ENCODE results near the gene VIP.
"Not testable (repeated sequence)": the region's sequence is repeated elsewhere in the genome, so short reads cannot be mapped to it uniquely, and the experiment has no call there.

Gene VIP

DNA sequence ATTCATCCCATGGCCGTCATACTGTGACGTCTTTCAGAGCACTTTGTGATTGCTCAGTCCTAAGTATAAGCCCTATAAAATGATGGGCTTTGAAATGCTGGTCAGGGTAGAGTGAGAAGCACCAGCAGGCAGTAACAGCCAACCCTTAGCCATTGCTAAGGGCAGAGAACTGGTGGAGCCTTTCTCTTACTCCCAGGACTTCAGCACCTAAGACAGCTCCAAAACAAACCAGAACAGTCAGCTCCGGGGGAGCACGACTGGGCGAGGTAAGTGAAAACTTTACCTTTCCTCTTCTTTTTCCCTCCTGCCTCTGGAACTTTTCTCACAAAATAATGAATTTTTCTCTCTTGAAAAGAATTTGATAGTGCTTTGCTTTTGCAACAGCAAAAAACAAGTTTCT lies at the start of gene VIP:
TSS of gene VIP (plus strand) at position 104 of the 400 bp plus-strand sequence. CDS start 1,381 bp downstream, outside the sequence.
- peak in 1 of 2 donors; percentile 27 for ATAC-seq

- ATAC-seq = no peak
These were observed 49.3 kb upstream of the VIP start for GRCh38 chr6:152701081-152701862.

DNA sequence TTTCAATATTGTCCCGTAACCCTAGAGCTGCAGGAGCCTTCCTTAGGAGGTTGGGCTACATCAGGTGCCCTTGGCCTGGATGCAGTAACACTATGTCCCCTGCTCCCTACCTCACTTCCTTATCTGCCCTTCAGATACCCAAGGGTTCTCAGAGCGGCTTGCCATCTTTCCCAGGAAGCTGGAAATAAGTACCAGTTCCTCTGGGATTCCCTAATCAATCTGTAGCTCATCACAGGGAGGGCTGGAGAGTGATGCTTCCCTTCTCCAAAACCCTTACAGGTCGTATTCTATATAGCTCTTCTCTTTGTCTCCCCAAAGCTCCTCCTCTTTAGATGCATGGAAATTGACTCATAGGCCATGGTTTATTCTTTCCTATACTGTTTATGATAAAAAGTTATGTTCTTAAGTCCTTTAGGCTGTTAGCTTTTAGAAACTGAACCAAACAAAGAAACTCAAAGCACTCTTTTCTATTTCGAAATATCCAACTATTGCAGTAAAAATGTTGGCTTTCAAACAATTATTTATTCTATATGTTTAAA lies 48.7 kb upstream of the VIP start:
- ATAC-seq = no peak

DNA sequence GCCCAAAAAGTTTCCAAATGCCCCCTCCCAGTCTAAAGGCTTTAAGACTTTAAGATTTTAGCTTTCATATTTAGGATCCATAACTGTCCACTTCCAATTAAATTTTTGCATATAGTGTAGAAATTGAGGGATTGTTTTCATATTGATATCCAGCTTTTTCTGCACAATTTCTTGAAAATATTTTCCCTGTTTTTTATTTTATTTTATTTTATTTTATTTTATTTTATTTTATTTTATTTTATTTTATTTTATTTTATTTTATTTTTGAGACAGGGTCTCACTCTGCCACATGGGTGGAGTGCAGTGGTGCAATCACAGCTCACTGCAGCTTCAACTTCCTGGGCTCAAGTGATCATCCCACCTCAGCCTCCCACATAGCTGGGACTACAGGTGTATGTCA lies 46.8 kb upstream of the VIP start:
- not testable (repeated sequence) for ATAC-seq

- no peak for ATAC-seq
These were observed 45.3 kb upstream of the VIP start for GRCh38 chr6:152705327-152705726.

GRCh38 chr6:152716322-152716721 lies 34.3 kb upstream of the VIP start:
- no peak for ATAC-seq

GRCh38 chr6:152720974-152721373 lies 29.6 kb upstream of the VIP start:
- no peak for ATAC-seq

GRCh38 chr6:152721956-152722355 lies 28.6 kb upstream of the VIP start:
- ATAC-seq = no peak

- ATAC-seq = no peak
These were observed 27.2 kb upstream of the VIP start for GRCh38 chr6:152723398-152723797.

DNA sequence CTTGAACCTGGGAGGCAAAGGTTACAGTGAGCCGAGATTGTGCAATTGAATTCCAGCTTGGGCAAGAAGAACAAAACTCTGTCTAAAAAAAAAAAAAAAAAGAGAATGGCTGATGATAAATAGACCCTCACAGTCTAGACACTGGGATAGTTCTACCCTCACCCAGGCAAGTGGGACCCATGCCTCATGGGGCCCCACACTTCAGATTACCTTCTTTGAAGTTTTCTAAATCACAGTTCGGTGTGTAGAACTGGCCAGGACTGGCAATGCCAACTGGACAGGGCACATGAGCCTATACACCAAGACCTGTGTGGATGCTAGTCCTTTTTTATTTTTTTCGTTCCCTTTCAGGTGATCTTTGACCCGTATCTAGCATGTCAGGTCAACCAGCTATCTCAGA lies 24.3 kb upstream of the VIP start:
- ATAC-seq = no peak

- ATAC-seq = no peak
These were observed 23.1 kb upstream of the VIP start for GRCh38 chr6:152727507-152727906.

DNA sequence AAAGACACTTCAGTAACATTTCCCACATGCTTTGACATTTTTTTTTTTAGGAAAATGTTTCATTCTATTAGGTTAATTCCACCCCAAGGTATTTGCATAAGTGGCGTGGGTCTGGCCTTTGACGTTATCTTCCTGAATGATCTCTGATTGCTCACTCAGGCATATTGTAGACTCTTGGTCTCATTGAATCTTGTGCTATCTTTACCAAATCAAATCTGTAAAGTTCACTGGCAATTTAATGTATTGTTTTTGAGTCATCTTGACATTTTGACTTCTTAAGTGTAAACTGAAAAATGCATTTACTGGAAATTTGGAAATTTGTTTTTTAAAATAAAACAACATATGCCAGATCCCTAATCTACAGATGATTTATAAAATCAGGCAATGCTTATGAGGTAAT lies 16.0 kb upstream of the VIP start:
- ATAC-seq = no peak

- ATAC-seq = no peak
These were observed 13.8 kb upstream of the VIP start for GRCh38 chr6:152736687-152737273.

- no peak for ATAC-seq
These were observed 5.0 kb upstream of the VIP start for GRCh38 chr6:152745509-152746171.

DNA sequence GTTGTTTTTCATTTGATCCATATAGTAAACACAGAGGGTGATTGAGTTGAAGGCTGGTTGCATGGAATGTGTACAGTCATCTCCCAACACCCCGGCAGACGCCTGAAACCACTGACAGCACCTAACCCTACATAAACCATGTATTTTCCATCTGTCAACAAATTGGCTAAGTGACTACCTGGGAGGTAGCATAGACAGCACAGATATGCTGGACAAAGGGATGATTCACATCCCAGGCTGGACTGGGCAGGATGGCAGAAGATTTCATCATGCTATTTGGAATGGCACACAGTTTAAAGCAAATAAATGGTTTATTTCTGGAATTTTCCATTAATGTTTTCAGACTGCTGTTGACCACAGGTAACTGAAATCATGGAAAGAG lies 4.4 kb upstream of the VIP start:
- no peak for ATAC-seq

DNA sequence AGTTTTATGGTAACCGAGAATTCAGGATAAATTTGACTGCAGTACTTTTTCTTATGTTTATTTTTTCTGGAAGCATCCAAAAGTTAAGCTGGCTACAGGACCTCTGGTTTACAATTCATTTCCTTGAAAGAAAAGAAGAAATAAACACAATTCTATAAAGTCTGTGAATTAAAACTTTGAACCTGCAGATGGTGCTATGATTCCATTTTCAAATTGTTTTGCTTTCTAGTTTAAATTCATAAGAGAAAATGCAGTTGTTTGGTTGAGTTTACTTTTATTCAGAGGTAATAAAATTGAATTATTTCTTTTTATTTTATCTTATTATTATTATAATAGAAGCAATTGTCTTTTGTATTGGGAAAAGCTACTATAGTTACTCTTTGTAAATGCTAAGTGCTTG lies 1.8 kb upstream of the VIP start:
- no peak for ATAC-seq

DNA sequence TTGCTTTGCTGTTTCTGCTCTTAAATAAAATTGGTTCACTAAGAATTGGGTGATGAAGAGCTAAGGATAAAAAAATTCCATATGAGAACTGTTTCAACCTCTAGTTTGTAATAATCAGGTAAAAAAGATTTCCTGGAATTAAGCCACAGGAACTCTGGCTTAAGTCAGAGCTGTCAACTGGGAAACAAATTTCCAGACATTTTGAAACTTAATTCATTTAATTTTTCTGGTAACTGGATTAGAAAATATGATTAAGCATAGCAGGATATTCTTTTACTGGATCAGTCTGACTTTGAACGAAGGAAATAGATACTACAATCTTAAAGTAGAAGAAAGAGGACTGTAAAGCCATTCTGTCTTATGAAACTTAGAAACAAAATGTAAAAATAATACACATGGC lies 1.3 kb upstream of the VIP start:
- no peak for ATAC-seq

DNA sequence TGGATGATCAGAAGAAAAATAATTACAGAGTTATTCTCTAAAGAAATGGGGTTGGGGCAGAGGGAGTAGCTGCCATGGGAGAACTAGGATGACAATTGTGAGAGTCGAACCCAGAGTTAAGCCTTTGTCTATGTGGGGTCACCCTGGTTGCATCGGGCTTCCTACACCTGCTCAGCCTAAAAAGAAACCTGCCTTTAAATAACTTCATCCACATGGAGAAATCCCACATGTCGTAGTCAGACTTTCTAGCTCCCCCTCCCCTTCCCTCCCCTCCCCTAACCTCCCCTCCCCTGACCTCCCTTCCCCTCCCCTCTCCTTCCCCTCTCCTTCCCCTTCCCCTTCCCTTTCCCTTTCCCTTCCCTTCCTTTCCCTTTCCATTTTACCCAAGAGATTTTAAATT lies 14.7 kb downstream of the VIP start:
- ATAC-seq = no peak

DNA sequence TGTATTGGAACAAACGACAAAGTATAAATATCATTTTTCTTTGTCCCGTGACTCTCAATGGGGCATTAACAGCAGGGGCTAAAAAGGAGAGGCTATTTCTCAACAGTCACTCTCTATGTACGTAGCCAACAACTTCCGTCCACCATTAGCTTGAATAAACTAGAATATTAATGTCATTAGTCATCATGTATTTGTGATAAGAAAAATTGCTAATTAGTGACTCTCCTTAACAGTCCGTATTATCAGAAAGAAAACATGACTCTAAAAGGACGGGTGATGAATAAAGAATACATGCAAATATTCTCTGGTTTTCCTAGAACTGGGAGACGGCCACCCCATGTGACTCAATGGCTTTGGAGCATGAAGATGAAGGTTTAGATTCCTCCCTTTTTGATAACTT lies 18.6 kb downstream of the VIP start:
- no peak for ATAC-seq

DNA sequence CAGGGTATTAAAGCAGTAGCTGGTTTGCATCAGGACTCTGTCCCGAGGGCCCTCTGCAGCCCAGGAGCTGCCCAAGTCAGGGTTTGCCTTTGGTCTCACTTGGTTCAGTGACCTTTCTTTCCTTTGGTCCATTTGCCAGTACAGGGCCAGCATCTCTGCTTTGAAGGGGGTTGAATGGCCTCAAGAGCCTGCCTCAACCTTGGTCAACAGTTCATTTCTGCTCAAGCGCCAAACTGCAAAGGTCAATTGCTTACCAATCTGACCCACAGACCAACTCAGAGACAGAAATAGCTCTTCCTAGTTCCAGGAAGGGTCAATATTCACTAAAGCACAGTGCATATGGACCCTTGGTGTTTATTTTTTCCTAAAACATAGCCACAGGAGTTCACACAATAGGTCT lies 19.4 kb downstream of the VIP start:
- no peak for ATAC-seq

DNA sequence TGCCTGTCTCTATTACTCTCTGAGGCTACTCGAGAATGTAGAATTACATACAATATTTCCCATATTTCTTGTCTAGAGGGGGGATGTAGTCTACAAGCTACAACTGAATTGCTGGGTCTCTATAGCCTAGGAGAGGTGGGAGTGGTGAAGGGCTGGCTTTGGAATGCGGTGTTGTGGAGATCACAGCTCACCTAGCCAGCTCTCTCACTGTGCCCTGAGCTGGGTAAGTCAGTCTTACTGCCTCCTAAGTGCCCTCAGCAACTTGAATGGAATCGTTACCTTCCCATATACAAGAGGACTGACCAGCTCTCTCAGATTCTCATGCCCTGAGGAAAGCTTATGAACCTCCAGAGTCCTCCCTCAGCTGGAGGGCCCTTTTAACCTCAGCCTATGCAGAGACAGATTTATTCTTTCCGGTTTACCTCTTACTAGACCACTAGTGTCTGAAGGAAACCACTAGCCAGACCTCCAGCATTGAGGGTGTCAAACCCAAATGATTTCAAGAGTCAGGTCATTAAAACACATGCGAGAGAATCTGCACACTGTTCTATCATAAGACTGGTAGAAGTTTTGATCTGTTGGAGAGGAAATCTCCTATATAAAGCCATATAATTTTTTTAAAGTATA lies 20.6 kb downstream of the VIP start:
- ATAC-seq = no peak

- ATAC-seq = no peak
These were observed 24.8 kb downstream of the VIP start for GRCh38 chr6:152775428-152775827.

GRCh38 chr6:152776833-152777232 lies 26.2 kb downstream of the VIP start:
- no peak for ATAC-seq
